Measurements from ENCODE around the gene PRKG1.

Gene PRKG1

GRCh38 chr10:52106011-52106410, 1031.7 kb downstream of the PRKG1 start:
- no peak for TF ChIP-seq CTCF (IDR thresholded peaks at IDR 0.05; ENCODE audit: extremely low read depth, insufficient read depth, missing control alignments)
- DNase-seq (ENCODE audit: low spot score): no peak
- in situ Hi-C loops (cut with MboI; ENCODE audit: low pct_unique_long_range_greater_than_20kb, low sequenced_read_pairs, unreplicated experiment): no loop called here

GRCh38 chr10:52106899-52107298, 1032.6 kb downstream of the PRKG1 start:
- no peak for TF ChIP-seq CTCF (IDR thresholded peaks at IDR 0.05; ENCODE audit: extremely low read depth, insufficient read depth, missing control alignments)
- in situ Hi-C loops (cut with MboI; ENCODE audit: low pct_unique_long_range_greater_than_20kb, low sequenced_read_pairs, unreplicated experiment): no loop called here
- DNase-seq (ENCODE audit: low spot score): no peak

GRCh38 chr10:52108236-52108635, 1033.9 kb downstream of the PRKG1 start:
- in situ Hi-C loops (cut with MboI; ENCODE audit: low pct_unique_long_range_greater_than_20kb, low sequenced_read_pairs, unreplicated experiment): no loop called here
- DNase-seq (ENCODE audit: low spot score): no peak
- TF ChIP-seq CTCF (IDR thresholded peaks at IDR 0.05; ENCODE audit: extremely low read depth, insufficient read depth, missing control alignments): no peak

GRCh38 chr10:52110576-52110975, 1036.3 kb downstream of the PRKG1 start:
- in situ Hi-C loops (cut with MboI; ENCODE audit: low pct_unique_long_range_greater_than_20kb, low sequenced_read_pairs, unreplicated experiment): no loop called here
- DNase-seq (ENCODE audit: low spot score): no peak
- no peak for TF ChIP-seq CTCF (IDR thresholded peaks at IDR 0.05; ENCODE audit: extremely low read depth, insufficient read depth, missing control alignments)

GRCh38 chr10:52111101-52111891, 1037.0 kb downstream of the PRKG1 start:
- in situ Hi-C loops (cut with MboI; ENCODE audit: low pct_unique_long_range_greater_than_20kb, low sequenced_read_pairs, unreplicated experiment): no loop called here
- no peak for DNase-seq (ENCODE audit: low spot score)
- TF ChIP-seq CTCF (IDR thresholded peaks at IDR 0.05; ENCODE audit: extremely low read depth, insufficient read depth, missing control alignments): no peak

- DNase-seq (ENCODE audit: low spot score): no peak
- TF ChIP-seq CTCF (IDR thresholded peaks at IDR 0.05; ENCODE audit: extremely low read depth, insufficient read depth, missing control alignments): no peak
- in situ Hi-C loops (cut with MboI; ENCODE audit: low pct_unique_long_range_greater_than_20kb, low sequenced_read_pairs, unreplicated experiment): no loop called here
Measured at GRCh38 chr10:52115823-52116222, 1041.5 kb downstream of the PRKG1 start.
